ENCODE results near the gene IMPG2. TPM values are rescaled to one million over a fixed set of nuclear protein-coding genes. Genes with fewer than 3 reads are reported as not detected.

IMPG2 gene
- total RNA-seq, 1 donor from 2014 or later, result 2.4 TPM

- Mint-ChIP-seq H3K27me3 (ENCODE audit: unreplicated experiment) (peaks cover 1% of the 10 kb centered on the region), H3K4me1 (ENCODE audit: low read depth, unreplicated experiment) (no peaks in the 10 kb centered on the region)
- DNase-seq, result no peak
Measured at GRCh38 chr3:101262393-101263240, 57.8 kb downstream of the IMPG2 start.

GRCh38 chr3:101261506-101261905 lies 58.9 kb downstream of the IMPG2 start:
- no peak for TF ChIP-seq CTCF (IDR thresholded peaks at IDR 0.05; ENCODE audit: partially characterized antibody, unreplicated experiment)
- no peak overlapping the region for H3K4me3 Mint-ChIP-seq (ENCODE audit: unreplicated experiment)
- no peak for DNase-seq
- no peaks in the 10 kb centered on the region for H3K9me3 Mint-ChIP-seq (ENCODE audit: unreplicated experiment)
- H3K27ac Mint-ChIP-seq (ENCODE audit: unreplicated experiment), result no peak overlapping the region
- H3K36me3 Mint-ChIP-seq (ENCODE audit: unreplicated experiment), result no peaks in the 10 kb centered on the region
- peaks cover 1% of the 10 kb centered on the region for H3K27me3 Mint-ChIP-seq (ENCODE audit: unreplicated experiment)
- no peaks in the 10 kb centered on the region for H3K4me1 Mint-ChIP-seq (ENCODE audit: low read depth, unreplicated experiment)

More at GRCh38 chr3:101262393-101263240, 57.8 kb downstream of the IMPG2 start:
- Mint-ChIP-seq H3K36me3 (ENCODE audit: unreplicated experiment) (no peaks in the 10 kb centered on the region), H3K9me3 (ENCODE audit: unreplicated experiment) (no peaks in the 10 kb centered on the region), H3K27ac (ENCODE audit: unreplicated experiment) (no peak overlapping the region), H3K4me3 (ENCODE audit: unreplicated experiment) (no peak overlapping the region)
- TF ChIP-seq CTCF (IDR thresholded peaks at IDR 0.05; ENCODE audit: partially characterized antibody, unreplicated experiment), result no peak

- DNase-seq, result no peak
- Mint-ChIP-seq H3K27me3 (ENCODE audit: unreplicated experiment) (peaks cover 1% of the 10 kb centered on the region), H3K9me3 (ENCODE audit: unreplicated experiment) (no peaks in the 10 kb centered on the region), H3K27ac (ENCODE audit: unreplicated experiment) (no peak overlapping the region), H3K36me3 (ENCODE audit: unreplicated experiment) (no peaks in the 10 kb centered on the region), H3K4me1 (ENCODE audit: low read depth, unreplicated experiment) (no peaks in the 10 kb centered on the region), H3K4me3 (ENCODE audit: unreplicated experiment) (no peak overlapping the region)
- TF ChIP-seq CTCF (IDR thresholded peaks at IDR 0.05; ENCODE audit: partially characterized antibody, unreplicated experiment), result no peak
Measured at GRCh38 chr3:101259485-101260341, 60.7 kb downstream of the IMPG2 start.

GRCh38 chr3:101256511-101256910 lies 63.9 kb downstream of the IMPG2 start:
- Mint-ChIP-seq H3K27ac (ENCODE audit: unreplicated experiment) (no peak overlapping the region), H3K36me3 (ENCODE audit: unreplicated experiment) (no peaks in the 10 kb centered on the region), H3K4me3 (ENCODE audit: unreplicated experiment) (no peak overlapping the region), H3K4me1 (ENCODE audit: low read depth, unreplicated experiment) (no peaks in the 10 kb centered on the region), H3K9me3 (ENCODE audit: unreplicated experiment) (no peaks in the 10 kb centered on the region), H3K27me3 (ENCODE audit: unreplicated experiment) (no peaks in the 10 kb centered on the region)
- TF ChIP-seq CTCF (IDR thresholded peaks at IDR 0.05; ENCODE audit: partially characterized antibody, unreplicated experiment), result no peak
- DNase-seq, result no peak
